SK-N-SH treated with all-trans-retinoic acid at 6 μM for 48 hours (cell line): ENCODE data around the gene TMEM150A.

ENCODE experiments used
- ATAC-seq: fragments of 200-7000 bp; cut with Tn5 transposase; 3 replicates; pipeline ENCODE4 v1.9.1; 2020; ENCODE audit warnings: mild to moderate bottlenecking, moderate library complexity
- ARNTL ChIP-seq: fragments of 450-650 bp; formaldehyde crosslinking; IDR thresholded peaks from 2 replicates; pipeline ENCODE4 v1.5.0; 2020; ENCODE audit warnings: low read depth, mild to moderate bottlenecking, moderate library complexity, borderline replicate concordance
- BACH2 ChIP-seq: fragments of 250-450 bp; sonication (Bioruptor Pico); IDR thresholded peaks from 2 replicates; pipeline ENCODE4 v1.9.0; 2021; ENCODE audit warnings: mild to moderate bottlenecking, borderline replicate concordance
- CREB5 ChIP-seq: fragments of 250-450 bp; sonication (Bioruptor Pico); IDR thresholded peaks from 2 replicates; pipeline ENCODE4 v1.5.1; 2020; ENCODE audit warnings: low read depth, mild to moderate bottlenecking, moderate library complexity
- CSDC2 ChIP-seq: fragments of 250-450 bp; sonication (Bioruptor Pico); IDR thresholded peaks from 2 replicates; pipeline ENCODE4 v1.5.0; 2020; ENCODE audit warnings: mild to moderate bottlenecking, moderate library complexity
- CSRNP3 ChIP-seq: fragments of 250-450 bp; sonication (Bioruptor Pico); IDR thresholded peaks from 2 replicates; pipeline ENCODE4 v1.5.1; 2021; ENCODE audit warnings: mild to moderate bottlenecking, moderate library complexity
- ESRRG ChIP-seq: fragments of 250-450 bp; sonication (Bioruptor Pico); IDR thresholded peaks from 2 replicates; pipeline ENCODE4 v1.6.1; 2021; ENCODE audit warnings: mild to moderate bottlenecking
- GLIS3 ChIP-seq: fragments of 250-450 bp; sonication (Bioruptor Pico); IDR thresholded peaks from 2 replicates; pipeline ENCODE4 v1.5.0; 2020; ENCODE audit warnings: mild to moderate bottlenecking, moderate library complexity
- ISL1 ChIP-seq: fragments of 250-450 bp; sonication (Bioruptor Pico); IDR thresholded peaks from 2 replicates; pipeline ENCODE4 v2.1.2; 2022; ENCODE audit warnings: mild to moderate bottlenecking, moderate library complexity
- OSR1 ChIP-seq: fragments of 250-450 bp; sonication (Bioruptor Pico); IDR thresholded peaks from 2 replicates; pipeline ENCODE4 v1.8.0; 2022; ENCODE audit warnings: moderate library complexity, mild to moderate bottlenecking, inconsistent platforms
- POU6F1 ChIP-seq: fragments of 250-450 bp; sonication (Bioruptor Pico); IDR thresholded peaks from 2 replicates; pipeline ENCODE4 v1.8.0; 2021; ENCODE audit warnings: low read depth, mild to moderate bottlenecking, moderate library complexity, borderline replicate concordance
- PPARA ChIP-seq: fragments of 250-450 bp; sonication (Bioruptor Pico); IDR thresholded peaks from 2 replicates; pipeline ENCODE4 v1.5.0; 2020; ENCODE audit warnings: mild to moderate bottlenecking, borderline replicate concordance
- RARB ChIP-seq: fragments of 250-450 bp; sonication (Bioruptor Pico); IDR thresholded peaks from 2 replicates; pipeline ENCODE4 v1.8.0; 2021; ENCODE audit warnings: mild to moderate bottlenecking, moderate library complexity
- SNAI2 ChIP-seq: fragments of 250-450 bp; sonication (Bioruptor Pico); IDR thresholded peaks from 2 replicates; pipeline ENCODE4 v1.5.0; 2020; ENCODE audit warnings: mild to moderate bottlenecking, moderate library complexity
- TCF4 ChIP-seq: fragments of 250-450 bp; sonication (Bioruptor Pico); IDR thresholded peaks from 2 replicates; pipeline ENCODE4 v1.8.0; 2021; ENCODE audit warnings: mild to moderate bottlenecking, moderate library complexity, borderline replicate concordance
- TOX ChIP-seq: fragments of 250-450 bp; sonication (Bioruptor Pico); IDR thresholded peaks from 2 replicates; pipeline ENCODE4 v1.8.0; 2021; ENCODE audit warnings: mild to moderate bottlenecking, moderate library complexity, borderline replicate concordance
- ZC3H10 ChIP-seq: fragments of 250-450 bp; sonication (Bioruptor Pico); IDR thresholded peaks from 2 replicates; pipeline ENCODE4 v1.5.1; 2021; ENCODE audit warnings: mild to moderate bottlenecking, moderate library complexity
- ZFP3 ChIP-seq: fragments of 250-450 bp; sonication (Bioruptor Pico); IDR thresholded peaks from 2 replicates; pipeline ENCODE4 v1.5.0; 2020; ENCODE audit warnings: mild to moderate bottlenecking, moderate library complexity
- ZFP30 ChIP-seq: fragments of 450-650 bp; formaldehyde crosslinking; IDR thresholded peaks from 2 replicates; pipeline ENCODE4 v1.5.0; 2022; ENCODE audit warnings: mild to moderate bottlenecking, moderate library complexity
- ZNF565 ChIP-seq: fragments of 450-650 bp; formaldehyde crosslinking; conservative IDR thresholded peaks from 2 replicates; pipeline ENCODE4 v1.5.0; 2020; ENCODE audit warnings: low read depth, mild to moderate bottlenecking, moderate library complexity
- ZNF70 ChIP-seq: fragments of 450-650 bp; formaldehyde crosslinking; IDR thresholded peaks from 2 replicates; pipeline ENCODE4 v1.5.0; 2020; ENCODE audit warnings: mild to moderate bottlenecking, moderate library complexity
- ZNF8 ChIP-seq: fragments of 450-650 bp; formaldehyde crosslinking; IDR thresholded peaks from 2 replicates; pipeline ENCODE4 v1.5.0; 2020; ENCODE audit warnings: mild to moderate bottlenecking, moderate library complexity
- TF ChIP-seq, protein P1 (sequence below): fragments of 250-450 bp; sonication (Bioruptor Pico); IDR thresholded peaks from 2 replicates; pipeline ENCODE4 v1.8.0; 2020; ENCODE audit warnings: mild to moderate bottlenecking, moderate library complexity, borderline replicate concordance
- TF ChIP-seq, protein P2 (sequence below): fragments of 250-450 bp; sonication (Bioruptor Pico); IDR thresholded peaks from 2 replicates; pipeline ENCODE4 v1.5.0; 2020; ENCODE audit warnings: mild to moderate bottlenecking, moderate library complexity

Gene TMEM150A

GRCh38 chr2:85582492-85582891 lies 20.0 kb downstream of the TMEM150A start:
- no peak for ATAC-seq
- TF ChIP-seq ISL1 (CRISPR knock-in tag) = no peak
- TF ChIP-seq, protein P1, sequence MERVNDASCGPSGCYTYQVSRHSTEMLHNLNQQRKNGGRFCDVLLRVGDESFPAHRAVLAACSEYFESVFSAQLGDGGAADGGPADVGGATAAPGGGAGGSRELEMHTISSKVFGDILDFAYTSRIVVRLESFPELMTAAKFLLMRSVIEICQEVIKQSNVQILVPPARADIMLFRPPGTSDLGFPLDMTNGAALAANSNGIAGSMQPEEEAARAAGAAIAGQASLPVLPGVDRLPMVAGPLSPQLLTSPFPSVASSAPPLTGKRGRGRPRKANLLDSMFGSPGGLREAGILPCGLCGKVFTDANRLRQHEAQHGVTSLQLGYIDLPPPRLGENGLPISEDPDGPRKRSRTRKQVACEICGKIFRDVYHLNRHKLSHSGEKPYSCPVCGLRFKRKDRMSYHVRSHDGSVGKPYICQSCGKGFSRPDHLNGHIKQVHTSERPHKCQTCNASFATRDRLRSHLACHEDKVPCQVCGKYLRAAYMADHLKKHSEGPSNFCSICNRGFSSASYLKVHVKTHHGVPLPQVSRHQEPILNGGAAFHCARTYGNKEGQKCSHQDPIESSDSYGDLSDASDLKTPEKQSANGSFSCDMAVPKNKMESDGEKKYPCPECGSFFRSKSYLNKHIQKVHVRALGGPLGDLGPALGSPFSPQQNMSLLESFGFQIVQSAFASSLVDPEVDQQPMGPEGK (CRISPR knock-in tag) = no peak
- no peak for TF ChIP-seq PPARA (CRISPR knock-in tag)
- TF ChIP-seq CSDC2 = no peak
- TF ChIP-seq BACH2 = no peak
- no peak for TF ChIP-seq RARB (CRISPR knock-in tag)
- TF ChIP-seq ZNF70 (CRISPR knock-in tag) = no peak
- TF ChIP-seq POU6F1 (CRISPR knock-in tag) = no peak
- no peak for TF ChIP-seq ZNF8 (CRISPR knock-in tag)
- TF ChIP-seq CREB5 = no peak
- TF ChIP-seq ZC3H10 = no peak
- TF ChIP-seq CSRNP3 = no peak
- TF ChIP-seq TOX (CRISPR knock-in tag) = no peak
- TF ChIP-seq GLIS3 (CRISPR knock-in tag) = no peak
- TF ChIP-seq OSR1 (CRISPR knock-in tag) = no peak
- TF ChIP-seq TCF4 = no peak
- TF ChIP-seq ESRRG (CRISPR knock-in tag) = no peak
- TF ChIP-seq, all 23 proteins: peak for 0

DNA sequence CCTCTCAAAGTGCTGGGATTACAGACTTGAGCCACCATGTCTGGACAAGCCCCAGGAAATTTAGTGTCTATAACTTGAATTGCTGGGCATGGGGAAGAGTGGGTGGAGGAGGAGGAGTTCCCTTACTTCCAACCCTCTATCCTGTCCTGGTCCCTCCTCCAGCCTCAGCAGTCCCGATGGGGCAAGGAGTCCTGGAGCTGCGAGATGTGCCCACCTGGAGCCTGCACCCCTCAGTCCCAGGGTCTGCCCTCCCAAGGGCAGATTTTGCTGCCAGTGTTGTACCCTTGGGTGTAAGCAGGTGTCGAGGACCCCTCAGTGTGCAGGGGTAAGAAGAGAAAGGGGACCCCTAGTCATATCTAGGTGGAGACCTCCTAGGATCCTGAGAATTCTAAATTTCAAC lies 22.3 kb downstream of the TMEM150A start:
- ATAC-seq = no peak
- TF ChIP-seq ESRRG (CRISPR knock-in tag) (no peak), ZFP30 (no peak), RARB (CRISPR knock-in tag) (no peak)

DNA sequence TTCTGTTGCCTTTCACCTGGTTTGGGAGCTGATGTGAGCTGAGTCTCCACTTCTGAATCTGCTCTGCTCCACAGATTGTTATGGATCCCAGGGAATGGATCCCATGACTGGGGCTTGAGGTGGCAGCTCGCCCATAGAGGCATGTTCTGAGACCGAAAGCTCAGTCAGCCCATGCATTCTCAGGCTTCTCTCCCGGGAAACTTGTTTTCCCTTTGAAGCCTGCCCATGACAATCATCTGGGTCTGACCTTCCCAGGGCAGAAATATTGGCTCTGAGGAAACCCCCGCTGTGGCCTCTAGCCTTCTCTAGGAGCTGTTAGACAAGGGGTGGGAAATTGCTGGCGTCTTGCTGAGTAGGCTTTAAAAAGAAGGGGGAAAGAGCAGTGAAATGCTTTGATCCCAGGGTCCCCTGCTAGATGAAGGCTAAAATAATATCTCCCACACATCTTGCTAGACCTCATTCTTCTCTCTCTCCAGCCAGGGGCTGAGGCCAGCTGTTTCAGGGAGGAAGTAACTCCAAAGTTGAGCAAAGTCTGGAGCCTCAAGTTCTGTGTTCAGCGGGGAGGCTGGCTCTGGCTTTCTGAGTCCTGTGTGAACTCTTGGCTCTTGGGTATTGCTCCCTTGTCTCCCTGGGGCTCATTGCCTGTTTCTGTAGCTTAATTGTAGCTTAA lies 23.1 kb downstream of the TMEM150A start:
- TF ChIP-seq ZNF8 (CRISPR knock-in tag) = no peak
- no peak for TF ChIP-seq ZNF565 (CRISPR knock-in tag)
- no peak for TF ChIP-seq TOX (CRISPR knock-in tag)
- no peak for TF ChIP-seq RARB (CRISPR knock-in tag)
- no peak for TF ChIP-seq ARNTL (CRISPR knock-in tag)
- no peak for TF ChIP-seq ZNF70 (CRISPR knock-in tag)
- no peak for TF ChIP-seq CREB5
- TF ChIP-seq, protein P2, sequence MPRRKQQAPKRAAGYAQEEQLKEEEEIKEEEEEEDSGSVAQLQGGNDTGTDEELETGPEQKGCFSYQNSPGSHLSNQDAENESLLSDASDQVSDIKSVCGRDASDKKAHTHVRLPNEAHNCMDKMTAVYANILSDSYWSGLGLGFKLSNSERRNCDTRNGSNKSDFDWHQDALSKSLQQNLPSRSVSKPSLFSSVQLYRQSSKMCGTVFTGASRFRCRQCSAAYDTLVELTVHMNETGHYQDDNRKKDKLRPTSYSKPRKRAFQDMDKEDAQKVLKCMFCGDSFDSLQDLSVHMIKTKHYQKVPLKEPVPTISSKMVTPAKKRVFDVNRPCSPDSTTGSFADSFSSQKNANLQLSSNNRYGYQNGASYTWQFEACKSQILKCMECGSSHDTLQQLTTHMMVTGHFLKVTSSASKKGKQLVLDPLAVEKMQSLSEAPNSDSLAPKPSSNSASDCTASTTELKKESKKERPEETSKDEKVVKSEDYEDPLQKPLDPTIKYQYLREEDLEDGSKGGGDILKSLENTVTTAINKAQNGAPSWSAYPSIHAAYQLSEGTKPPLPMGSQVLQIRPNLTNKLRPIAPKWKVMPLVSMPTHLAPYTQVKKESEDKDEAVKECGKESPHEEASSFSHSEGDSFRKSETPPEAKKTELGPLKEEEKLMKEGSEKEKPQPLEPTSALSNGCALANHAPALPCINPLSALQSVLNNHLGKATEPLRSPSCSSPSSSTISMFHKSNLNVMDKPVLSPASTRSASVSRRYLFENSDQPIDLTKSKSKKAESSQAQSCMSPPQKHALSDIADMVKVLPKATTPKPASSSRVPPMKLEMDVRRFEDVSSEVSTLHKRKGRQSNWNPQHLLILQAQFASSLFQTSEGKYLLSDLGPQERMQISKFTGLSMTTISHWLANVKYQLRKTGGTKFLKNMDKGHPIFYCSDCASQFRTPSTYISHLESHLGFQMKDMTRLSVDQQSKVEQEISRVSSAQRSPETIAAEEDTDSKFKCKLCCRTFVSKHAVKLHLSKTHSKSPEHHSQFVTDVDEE (CRISPR knock-in tag) = no peak
- no peak for TF ChIP-seq POU6F1 (CRISPR knock-in tag)
- no peak for TF ChIP-seq ZFP30
- TF ChIP-seq CSDC2 = no peak
- TF ChIP-seq ZC3H10 = no peak
- no peak for TF ChIP-seq CSRNP3
- no peak for TF ChIP-seq TCF4
- TF ChIP-seq OSR1 (CRISPR knock-in tag) = no peak
- TF ChIP-seq ZFP3 = no peak
- no peak for TF ChIP-seq BACH2
- no peak for TF ChIP-seq SNAI2 (CRISPR knock-in tag)
- TF ChIP-seq GLIS3 (CRISPR knock-in tag) = no peak
- no peak for ATAC-seq
